Right lobe of liver (tissue), 6 donors: ENCODE measurements around the gene ACOT7. TPM values are rescaled to one million over a fixed set of nuclear protein-coding genes. Genes with fewer than 3 reads are reported as not detected.

ENCODE experiments used
- ATAC-seq, 4 donors: fragments of 200-7000 bp; cut with Tn5 transposase; one replicate each; pipeline ENCODE4 v1.9.1; 2020; ENCODE audit warnings: mild to moderate bottlenecking in 4 of 4, moderate library complexity in 4 of 4
- DNase-seq, 3 donors: peaks; one replicate each; pipeline ENCODE4 v3.0.0-alpha.2; 2020
- H3K27ac ChIP-seq, 3 donors: fragments of 200-600 bp; one replicate each; pipeline ENCODE4 v1.8.0; 2022
- H3K27me3 ChIP-seq, 2 donors: fragments of 200-600 bp; one replicate each; pipeline ENCODE4 v1.8.0; 2022
- H3K36me3 ChIP-seq, 4 donors: fragments of 200-600 bp; sonication (generic) in 1 of 4; one replicate each; pipeline versions ENCODE4 v1.5.1 to v1.8.0; 2017 to 2022; ENCODE audit warnings: control low read depth in 1 of 4
- H3K4me1 ChIP-seq, 4 donors: fragments of 200-600 bp; sonication (generic) in 1 of 4; one replicate each; pipeline versions ENCODE4 v1.5.1 to v1.8.0; 2017 to 2022; ENCODE audit warnings: control low read depth in 1 of 4
- H3K4me3 ChIP-seq, 3 donors: fragments of 200-600 bp; one replicate each; pipeline ENCODE4 v1.8.0; 2022
- H3K9me3 ChIP-seq, 4 donors: fragments of 200-600 bp; sonication (generic) in 1 of 4; one replicate each; pipeline versions ENCODE4 v1.5.1 to v1.8.0; 2017 to 2022; ENCODE audit warnings: control low read depth in 1 of 4
- POLR2A ChIP-seq: fragments of 450-650 bp; IDR thresholded peaks from one replicate; pipeline ENCODE4 v1.6.1; 2017; ENCODE audit warnings: antibody characterized with exemption, mild to moderate bottlenecking
- WGBS: methylation state at CpG from one replicate; pipeline ENCODE4 v1.1.6; 2018; ENCODE audit warnings: low coverage, low lambda C conversion rate; ENCODE audit not compliant: insufficient coverage; ENCODE audit errors: missing lambda C conversion rate; 5-methylcytosine and 5-hydroxymethylcytosine counted together
- intact Hi-C, 2 donors: fragments of 100-400 bp; cut with DNase I; formaldehyde crosslinking; loops; one replicate each; pipeline versions ENCODE4 v1.11.2 to v1.14.1; 2022
- total RNA-seq, 6 experiments: library from RNA; depleted of rRNA in 2 of 6; stranded (reverse); fragments of >200 nt in 2 of 6; fragmentation: NEBNext Ultra II Directional in 3 of 6; extraction: Animal tissue kit (Norgen Biotek cat#: 25700) in 3 of 6; gene quantifications; one replicate each; pipeline versions ENCODE4 v1.1.0 to v1.2.4, GENCODE V29; 2016 to 2023
- TF ChIP-seq, protein P1 (sequence below), 4 donors: fragments of 200-600 bp in 3 of 4; fragments of 450-650 bp in 1 of 4; IDR thresholded peaks; one replicate each; pipeline versions ENCODE4 v1.5.1 to v1.8.0; 2016 to 2022; ENCODE audit warnings: antibody characterized with exemption in 4 of 4, mild to moderate bottlenecking in 2 of 4
- donor health status: DM: no; HTN: yes; CAD: no.
- donor health status: DM: no; HTN: no; CAD: no.
- donor health status: DM: no; HTN: no; CAD: no.
- donor health status: DM: no; HTN: yes; CAD: no.
- donor health status: DM: no; HTN: yes; CAD: no.

Gene ACOT7
- total RNA-seq, 6 experiments from 2014 or later, result 10.8 to 19.7 (median 14.1) TPM

DNA sequence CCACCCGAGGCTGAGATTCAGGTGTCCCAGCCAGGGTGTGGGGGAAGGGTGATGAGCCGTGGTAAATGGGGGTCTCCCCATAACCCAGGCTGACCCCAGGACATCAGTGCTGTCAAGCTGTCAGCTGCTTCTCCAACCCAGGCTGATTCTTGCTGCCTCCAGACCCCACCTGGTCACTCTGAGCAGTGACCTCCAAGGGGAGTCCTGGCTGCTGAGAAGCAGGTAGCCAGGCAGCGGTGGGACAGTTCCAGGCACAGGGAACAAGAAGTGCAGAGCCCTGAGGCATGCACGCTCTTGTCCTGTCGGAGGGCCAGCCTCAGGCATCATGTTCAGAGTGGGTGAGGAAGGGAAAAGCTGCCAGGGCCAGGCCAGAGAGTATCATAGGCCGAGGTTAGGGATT is 32.1 kb upstream of the ACOT7 start:
- Histone ChIP-seq H3K4me1 (peaks cover 0 to 11% (median 0%) of the 10 kb centered on the region in 4 donors), H3K27ac (no peak overlapping the region), H3K9me3 (no peaks in the 10 kb centered on the region), H3K27me3 (peaks cover 3 to 24% of the 10 kb centered on the region in 2 donors), H3K4me3 (no peak overlapping the region), H3K36me3 (no peaks in the 10 kb centered on the region)
- intact Hi-C loops, result loop anchor here in 1 of 2 donors (10.0 kb wide), 1 partner anchor 181 kb away; the partner anchor contains the start of gene HES3
- 40% methylated on average over 1 of the region's 6 CpGs for WGBS
- no peak for TF ChIP-seq POLR2A
- TF ChIP-seq, protein P1, sequence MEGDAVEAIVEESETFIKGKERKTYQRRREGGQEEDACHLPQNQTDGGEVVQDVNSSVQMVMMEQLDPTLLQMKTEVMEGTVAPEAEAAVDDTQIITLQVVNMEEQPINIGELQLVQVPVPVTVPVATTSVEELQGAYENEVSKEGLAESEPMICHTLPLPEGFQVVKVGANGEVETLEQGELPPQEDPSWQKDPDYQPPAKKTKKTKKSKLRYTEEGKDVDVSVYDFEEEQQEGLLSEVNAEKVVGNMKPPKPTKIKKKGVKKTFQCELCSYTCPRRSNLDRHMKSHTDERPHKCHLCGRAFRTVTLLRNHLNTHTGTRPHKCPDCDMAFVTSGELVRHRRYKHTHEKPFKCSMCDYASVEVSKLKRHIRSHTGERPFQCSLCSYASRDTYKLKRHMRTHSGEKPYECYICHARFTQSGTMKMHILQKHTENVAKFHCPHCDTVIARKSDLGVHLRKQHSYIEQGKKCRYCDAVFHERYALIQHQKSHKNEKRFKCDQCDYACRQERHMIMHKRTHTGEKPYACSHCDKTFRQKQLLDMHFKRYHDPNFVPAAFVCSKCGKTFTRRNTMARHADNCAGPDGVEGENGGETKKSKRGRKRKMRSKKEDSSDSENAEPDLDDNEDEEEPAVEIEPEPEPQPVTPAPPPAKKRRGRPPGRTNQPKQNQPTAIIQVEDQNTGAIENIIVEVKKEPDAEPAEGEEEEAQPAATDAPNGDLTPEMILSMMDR (IDR thresholded peaks at IDR 0.05), result no peak
- DNase-seq (no peak), ATAC-seq (no peak)

- ATAC-seq, result peak; percentile 31 to 58 (median 46)
- peaks cover 3 to 31% of the 10 kb centered on the region in 2 donors for H3K27me3 ChIP-seq
These were observed 31.3 kb upstream of the ACOT7 start, which contains the start of gene ESPN for GRCh38 chr1:6424619-6425593. TSS of gene ESPN (plus strand) at chr1:6424776. CDS start at chr1:6424956, 180 bp downstream.

DNA sequence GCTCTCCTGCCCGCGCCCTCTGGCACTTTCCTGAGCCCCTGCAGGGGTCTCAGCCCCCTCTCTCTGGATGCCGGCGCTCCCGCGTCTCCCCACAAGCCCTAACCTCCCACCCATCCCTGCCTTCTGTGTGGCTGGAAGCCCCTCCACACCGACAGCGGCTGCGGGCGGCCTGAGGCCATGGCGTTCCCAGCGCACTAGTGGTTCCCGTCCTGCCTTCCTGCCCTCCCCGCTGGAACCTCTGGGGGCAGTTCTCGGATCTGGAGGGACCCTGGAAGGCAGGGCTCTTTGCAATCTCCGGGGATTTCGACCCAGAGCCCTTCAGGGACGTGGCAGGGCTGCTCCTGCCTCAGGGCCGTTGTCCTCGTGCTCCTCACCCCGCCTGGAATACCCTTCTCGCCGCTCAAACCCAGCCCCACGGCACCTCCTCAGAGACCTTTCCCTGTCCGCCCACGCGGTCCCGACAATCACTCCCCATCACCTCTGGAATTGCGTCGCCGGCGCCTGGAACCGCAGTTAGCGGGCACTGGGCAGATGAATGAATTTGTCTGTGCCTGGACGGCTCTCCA is 30.5 kb upstream of the ACOT7 start:
- Histone ChIP-seq H3K9me3 (no peaks in the 10 kb centered on the region), H3K27me3 (peaks cover 3 to 36% of the 10 kb centered on the region in 2 donors), H3K27ac (no peak overlapping the region), H3K4me1 (peaks cover 0 to 24% (median 0%) of the 10 kb centered on the region in 4 donors), H3K36me3 (no peaks in the 10 kb centered on the region), H3K4me3 (no peak overlapping the region)
- 0% methylated on average over 12 of the region's 35 CpGs for WGBS
- DNase-seq (no peak), ATAC-seq (peak in 1 of 4 donors; percentile 4)
- intact Hi-C loops, result loop anchor here in 1 of 2 donors (10.0 kb wide), 1 partner anchor 179 kb away; the partner anchor contains the start of gene HES3
- no peak for TF ChIP-seq POLR2A
- TF ChIP-seq, protein P1 (IDR thresholded peaks at IDR 0.05), result peak in 1 of 4 donors; percentile 3

More at GRCh38 chr1:6424619-6425593, 31.3 kb upstream of the ACOT7 start, which contains the start of gene ESPN:
- Histone ChIP-seq H3K27ac (no peak within 1 kb of the TSS), H3K4me1 (peaks cover 0 to 16% (median 0%) of the 10 kb centered on the region in 4 donors), H3K4me3 (no peak within 1 kb of the TSS), H3K9me3 (no peaks in the 10 kb centered on the region), H3K36me3 (no peaks in the 10 kb centered on the region)
- intact Hi-C loops, result loop anchor here in 1 of 2 donors (10.0 kb wide), 1 partner anchor 180 kb away; the partner anchor contains the start of gene HES3
- DNase-seq, result no peak
- TF ChIP-seq, protein P1 (IDR thresholded peaks at IDR 0.05), result no peak
- no peak for TF ChIP-seq POLR2A
- WGBS, result 42% methylated on average over 3 of the region's 99 CpGs

- DNase-seq, result peak in 2 of 3 donors; percentile 67 to 75
- WGBS, result 0% methylated on average over 2 of the region's 24 CpGs
- Histone ChIP-seq H3K27me3 (peaks cover 3 to 36% of the 10 kb centered on the region in 2 donors), H3K4me3 (no peak overlapping the region), H3K4me1 (peaks cover 0 to 30% (median 0%) of the 10 kb centered on the region in 4 donors), H3K9me3 (no peaks in the 10 kb centered on the region), H3K36me3 (no peaks in the 10 kb centered on the region), H3K27ac (no peak overlapping the region)
- peak; percentile 69 to 79 (median 78) for ATAC-seq
- intact Hi-C loops, result loop anchor here in 1 of 2 donors (10.0 kb wide), 1 partner anchor 179 kb away; the partner anchor contains the start of gene HES3
- TF ChIP-seq, protein P1 (IDR thresholded peaks at IDR 0.05), result peak; percentile 62 to 82 (median 74)
- TF ChIP-seq POLR2A, result no peak
These were observed 29.9 kb upstream of the ACOT7 start for GRCh38 chr1:6423321-6423999.
